Spinal cord (tissue), 10 donors: ENCODE data around the gene GDPD4. TPM values are rescaled to one million over a fixed set of nuclear protein-coding genes. Genes with fewer than 3 reads are reported as not detected.

ENCODE experiments used
- DNase-seq, 6 donors: peaks; one replicate each; pipeline versions ENCODE4 v3.0.0 to v3.0.0-alpha.2; 2013 to 2015; ENCODE audit warnings: low spot score in 6 of 6, low read depth in 4 of 6
- H3K27ac ChIP-seq: one replicate; pipeline ENCODE4 v1.5.1; 2013; ENCODE audit warnings: low read depth, low read length, control low read depth
- H3K27me3 ChIP-seq: one replicate; pipeline ENCODE4 v1.6.1; 2013; ENCODE audit warnings: low read length; ENCODE audit not compliant: control insufficient read depth, insufficient read depth
- H3K36me3 ChIP-seq: one replicate; pipeline ENCODE4 v1.6.1; 2013; ENCODE audit warnings: low read length; ENCODE audit not compliant: control insufficient read depth, insufficient read depth
- H3K4me1 ChIP-seq: one replicate; pipeline ENCODE4 v1.6.1; 2013; ENCODE audit warnings: low read length; ENCODE audit not compliant: control insufficient read depth, insufficient read depth
- H3K4me3 ChIP-seq: one replicate; pipeline ENCODE4 v1.5.1; 2013; ENCODE audit warnings: low read depth, low read length, control low read depth
- H3K9me3 ChIP-seq: one replicate; pipeline ENCODE4 v1.6.1; 2013; ENCODE audit warnings: low read length; ENCODE audit not compliant: control insufficient read depth, insufficient read depth
- WGBS: methylation state at CpG from one replicate; pipeline ENCODE4 v1.1.5; 2013; ENCODE audit warnings: missing lambda C conversion rate; ENCODE audit not compliant: insufficient coverage; 5-methylcytosine and 5-hydroxymethylcytosine counted together
- polyA plus RNA-seq, 2 donors: library from polyadenylated mRNA; unstranded; fragments of 120-200 nt; gene quantifications; one replicate each; pipeline ENCODE4 v1.2.1, GENCODE V29; 2013; ENCODE audit not compliant: insufficient read length in 2 of 2
- total RNA-seq, 2 donors: library from RNA; depleted of rRNA in 1 of 2; stranded (reverse); fragments of 120-200 nt in 1 of 2; fragments of >200 nt in 1 of 2; gene quantifications; one replicate each; pipeline versions ENCODE4 v1.2.3 to v1.2.4, GENCODE V29; 2013 to 2014
- donor health status: healthy.

Gene GDPD4
- total and polyA plus RNA-seq, 4 donors = 0.44 TPM; not detected in 3

GRCh38 chr11:77180346-77180745 is 121.1 kb downstream of the GDPD4 start:
- H3K4me1 ChIP-seq = peaks cover 48% of the 10 kb centered on the region
- no peak overlapping the region for H3K4me3 ChIP-seq
- peaks cover 2% of the 10 kb centered on the region for H3K36me3 ChIP-seq
- no peak for DNase-seq
- WGBS = 92% methylated on average over 11 of the region's 11 CpGs
- no peaks in the 10 kb centered on the region for H3K27me3 ChIP-seq
- H3K27ac ChIP-seq = no peak overlapping the region
- H3K9me3 ChIP-seq = no peaks in the 10 kb centered on the region

DNA sequence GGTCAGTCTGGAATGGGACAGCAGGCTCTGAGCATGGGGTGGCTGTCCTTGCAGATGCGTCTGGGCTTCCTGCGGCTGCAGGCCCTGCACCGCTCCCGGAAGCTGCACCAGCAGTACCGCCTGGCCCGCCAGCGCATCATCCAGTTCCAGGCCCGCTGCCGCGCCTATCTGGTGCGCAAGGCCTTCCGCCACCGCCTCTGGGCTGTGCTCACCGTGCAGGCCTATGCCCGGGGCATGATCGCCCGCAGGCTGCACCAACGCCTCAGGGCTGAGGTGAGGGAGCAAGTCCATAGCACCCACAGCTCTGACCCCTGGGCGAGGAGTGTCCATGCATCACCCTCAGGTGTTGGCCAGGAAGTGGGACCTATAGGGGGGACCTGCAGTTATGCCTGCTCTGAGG is 121.8 kb downstream of the GDPD4 start:
- H3K9me3 ChIP-seq = no peaks in the 10 kb centered on the region
- WGBS = 97% methylated on average over 19 of the region's 19 CpGs

DNA sequence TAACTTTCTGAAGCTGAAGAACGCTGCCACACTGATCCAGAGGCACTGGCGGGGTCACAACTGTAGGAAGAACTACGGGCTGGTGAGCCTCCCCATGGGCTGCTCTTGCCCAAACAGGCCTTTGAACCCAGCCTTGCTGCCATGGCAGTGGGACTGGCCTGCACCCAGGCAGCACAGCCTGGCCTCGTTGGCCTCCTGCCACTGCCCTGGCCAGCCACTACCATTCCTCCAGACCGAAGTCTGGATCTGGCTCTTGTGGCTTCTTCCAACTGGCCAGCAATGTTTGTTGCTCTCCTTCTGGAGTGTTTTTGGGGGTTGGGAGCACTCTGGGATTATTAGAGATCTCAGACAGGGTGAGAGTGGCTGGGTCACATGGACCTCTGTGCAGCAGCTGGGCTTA is 122.4 kb downstream of the GDPD4 start:
- H3K36me3 ChIP-seq = peaks cover 2% of the 10 kb centered on the region
- H3K27ac ChIP-seq = no peak overlapping the region
- no peaks in the 10 kb centered on the region for H3K27me3 ChIP-seq
- peaks cover 57% of the 10 kb centered on the region for H3K4me1 ChIP-seq
- DNase-seq = peak in 1 of 6 donors; percentile 28
- H3K4me3 ChIP-seq = no peak overlapping the region
- no peaks in the 10 kb centered on the region for H3K9me3 ChIP-seq
- 82% methylated on average over 4 of the region's 5 CpGs for WGBS

More for the DNA sequence above, 121.8 kb downstream of the GDPD4 start:
- H3K27ac ChIP-seq = no peak overlapping the region
- no peak for DNase-seq
- peaks cover 2% of the 10 kb centered on the region for H3K36me3 ChIP-seq
- H3K4me3 ChIP-seq = no peak overlapping the region
- H3K27me3 ChIP-seq = no peaks in the 10 kb centered on the region
- H3K4me1 ChIP-seq = peaks cover 53% of the 10 kb centered on the region

- no peak for DNase-seq
- H3K4me1 ChIP-seq = peaks cover 56% of the 10 kb centered on the region
- WGBS = 96% methylated on average over 2 of the region's 4 CpGs
These were observed 123.3 kb downstream of the GDPD4 start for GRCh38 chr11:77178150-77178549.

DNA sequence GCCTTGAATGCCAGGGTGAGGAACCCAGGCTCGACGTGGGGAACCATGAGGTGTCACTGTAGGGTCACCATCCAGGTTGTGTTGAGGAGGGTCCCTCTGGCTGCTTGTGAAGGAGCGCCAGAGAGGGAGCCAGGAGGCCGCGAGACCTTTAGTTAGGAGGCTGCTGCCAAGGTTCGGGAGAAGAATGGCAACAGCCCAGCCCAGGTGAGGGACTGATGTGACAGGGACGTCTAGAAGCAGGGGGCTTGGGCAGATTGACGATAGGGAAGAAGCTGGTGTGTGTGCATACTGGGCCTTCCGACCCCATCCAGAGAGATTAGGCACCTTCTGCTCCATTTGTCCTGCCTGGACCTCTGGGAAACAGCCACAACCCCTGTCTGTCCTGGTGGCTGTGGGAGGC is 124.5 kb downstream of the GDPD4 start:
- 90% methylated on average over 9 of the region's 9 CpGs for WGBS
- Histone ChIP-seq H3K27me3 (peaks cover 3% of the 10 kb centered on the region), H3K9me3 (no peaks in the 10 kb centered on the region), H3K4me3 (no peak overlapping the region), H3K27ac (no peak overlapping the region), H3K36me3 (peaks cover 5% of the 10 kb centered on the region), H3K4me1 (peaks cover 56% of the 10 kb centered on the region)
- no peak for DNase-seq

More at GRCh38 chr11:77178150-77178549, 123.3 kb downstream of the GDPD4 start:
- Histone ChIP-seq H3K9me3 (no peaks in the 10 kb centered on the region), H3K27ac (no peak overlapping the region), H3K36me3 (peaks cover 2% of the 10 kb centered on the region), H3K27me3 (no peaks in the 10 kb centered on the region), H3K4me3 (no peak overlapping the region)

DNA sequence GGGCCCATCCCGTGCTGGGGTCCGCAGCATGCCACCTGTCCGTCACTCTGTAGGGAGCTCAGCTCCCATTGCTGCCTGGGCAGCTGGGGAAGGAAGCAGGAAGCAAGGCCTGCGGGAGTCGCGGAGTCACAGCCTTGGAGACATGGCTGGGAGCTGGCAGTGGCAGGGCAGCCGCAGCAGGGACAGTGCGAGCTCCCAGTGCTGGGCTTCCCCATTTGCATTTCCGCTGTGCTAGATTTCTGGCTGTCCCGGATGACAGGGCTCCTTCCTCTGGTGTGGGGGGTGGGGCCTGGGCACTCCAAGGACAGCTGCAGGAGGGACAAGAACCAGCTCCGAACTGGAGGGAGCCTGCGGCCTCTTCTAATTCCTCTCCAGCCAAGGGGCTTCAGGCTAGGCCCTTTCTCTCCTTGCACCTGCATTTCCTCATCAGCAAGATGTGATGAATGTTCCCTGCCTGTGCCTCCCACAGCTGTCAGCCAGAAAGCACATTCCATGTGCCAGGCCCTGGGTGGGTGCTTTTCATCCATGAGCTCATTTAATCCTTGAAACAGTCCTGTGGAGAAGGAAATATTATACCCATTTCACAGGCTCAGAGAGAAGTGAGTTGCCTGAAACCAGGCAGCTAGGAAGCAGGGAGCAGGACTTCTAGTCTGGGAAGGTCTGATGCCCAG is 125.5 kb downstream of the GDPD4 start:
- H3K27me3 ChIP-seq = peaks cover 3% of the 10 kb centered on the region
- peaks cover 59% of the 10 kb centered on the region for H3K4me1 ChIP-seq
- peaks cover 3% of the 10 kb centered on the region for H3K36me3 ChIP-seq
- H3K9me3 ChIP-seq = no peaks in the 10 kb centered on the region
- no peak overlapping the region for H3K27ac ChIP-seq
- 40% methylated on average over 11 of the region's 12 CpGs for WGBS
- H3K4me3 ChIP-seq = no peak overlapping the region
- DNase-seq = peak in 1 of 6 donors; percentile 26

DNA sequence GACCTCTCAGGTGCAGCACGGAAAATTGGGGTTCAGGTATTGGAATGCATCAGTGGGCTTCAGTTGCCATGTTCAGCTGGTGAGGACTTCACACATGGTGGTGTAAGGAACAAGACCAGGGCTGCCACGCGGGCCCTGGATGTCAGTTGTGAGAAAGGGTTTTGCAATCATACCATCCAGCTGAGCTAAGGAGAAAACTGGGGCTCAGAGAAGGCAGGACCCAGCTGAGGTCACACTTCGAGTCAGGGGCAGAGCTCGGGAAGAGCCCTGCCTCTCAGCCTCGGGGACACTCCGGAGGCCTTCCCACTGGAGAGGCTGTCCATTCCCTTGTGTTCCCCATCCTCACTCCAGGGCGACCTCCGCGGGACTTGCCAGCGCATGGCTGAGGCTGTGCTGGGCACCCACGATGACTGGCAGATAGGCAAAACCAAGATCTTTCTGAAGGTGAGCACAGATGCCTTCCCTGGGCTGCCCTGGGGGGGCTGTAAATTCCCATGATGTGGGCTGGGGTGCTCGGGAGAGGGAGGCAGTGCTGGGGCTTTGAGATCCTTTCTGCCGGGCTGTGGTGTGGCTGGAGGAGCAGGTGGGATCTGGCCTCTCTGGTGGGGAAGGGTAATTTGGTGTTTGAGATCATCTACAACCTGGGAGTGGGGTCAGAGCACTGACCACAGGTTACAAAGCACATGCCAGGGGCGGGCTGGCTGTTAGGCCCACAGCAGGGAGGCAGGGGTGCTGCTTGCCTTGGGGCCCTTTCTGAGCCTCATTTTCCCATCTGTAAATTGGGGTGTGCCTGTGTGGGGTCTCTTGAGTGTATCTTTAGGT is 126.3 kb downstream of the GDPD4 start:
- WGBS = 83% methylated on average over 15 of the region's 15 CpGs
- H3K9me3 ChIP-seq = no peaks in the 10 kb centered on the region
- DNase-seq = no peak
- H3K36me3 ChIP-seq = peaks cover 3% of the 10 kb centered on the region
- H3K4me1 ChIP-seq = peaks cover 59% of the 10 kb centered on the region
- H3K4me3 ChIP-seq = no peak overlapping the region
- H3K27ac ChIP-seq = no peak overlapping the region
- peaks cover 3% of the 10 kb centered on the region for H3K27me3 ChIP-seq

GRCh38 chr11:77174559-77174958 is 126.9 kb downstream of the GDPD4 start:
- Histone ChIP-seq H3K4me1 (peaks cover 56% of the 10 kb centered on the region), H3K4me3 (no peak overlapping the region), H3K27ac (no peak overlapping the region), H3K36me3 (peaks cover 3% of the 10 kb centered on the region), H3K27me3 (peaks cover 3% of the 10 kb centered on the region), H3K9me3 (no peaks in the 10 kb centered on the region)
- WGBS = 79% methylated on average over 16 of the region's 16 CpGs
- no peak for DNase-seq

DNA sequence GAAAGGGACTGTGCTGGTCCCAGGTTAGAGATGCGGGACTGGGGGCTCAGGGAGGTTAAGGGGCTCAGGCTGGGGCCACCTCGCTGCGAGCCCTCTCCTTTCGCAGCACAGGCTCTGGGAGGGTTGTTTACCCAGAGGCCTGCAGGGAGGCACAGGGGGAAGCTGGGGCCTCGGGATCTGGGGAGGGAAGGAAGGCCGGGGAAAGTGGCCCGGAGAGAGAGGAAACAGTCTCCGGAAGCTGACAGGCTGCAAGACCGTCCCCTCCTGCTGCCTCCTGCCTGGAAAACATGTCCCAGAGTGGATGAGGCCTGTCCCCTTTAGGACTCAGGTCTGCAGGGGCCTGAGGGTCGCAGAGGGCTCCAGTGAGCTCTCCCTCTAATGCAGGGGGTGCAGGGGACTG is 128.0 kb downstream of the GDPD4 start:
- peaks cover 46% of the 10 kb centered on the region for H3K4me1 ChIP-seq
- no peak for DNase-seq
- H3K27ac ChIP-seq = no peak overlapping the region
- WGBS = 71% methylated on average over 10 of the region's 10 CpGs
- peaks cover 3% of the 10 kb centered on the region for H3K27me3 ChIP-seq
- no peak overlapping the region for H3K4me3 ChIP-seq
- no peaks in the 10 kb centered on the region for H3K9me3 ChIP-seq
- peaks cover 3% of the 10 kb centered on the region for H3K36me3 ChIP-seq

DNA sequence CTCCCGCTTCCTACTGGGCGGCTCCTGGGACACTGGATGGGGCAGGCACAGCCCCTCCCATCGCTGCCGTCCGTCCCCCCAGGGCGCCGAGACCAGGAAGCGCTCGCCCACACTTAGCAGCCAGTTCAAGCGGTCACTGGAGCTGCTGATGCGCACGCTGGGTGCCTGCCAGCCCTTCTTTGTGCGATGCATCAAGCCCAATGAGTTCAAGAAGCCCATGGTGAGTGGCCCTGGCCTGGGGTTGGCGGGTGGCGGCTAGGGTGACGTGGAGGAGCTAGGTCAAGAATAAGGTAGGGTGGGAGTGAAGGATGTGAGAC is 128.9 kb downstream of the GDPD4 start:
- peak in 1 of 6 donors; percentile 31 for DNase-seq
- 43% methylated on average over 13 of the region's 16 CpGs for WGBS

More for the DNA sequence above, 128.9 kb downstream of the GDPD4 start:
- peaks cover 46% of the 10 kb centered on the region for H3K4me1 ChIP-seq
- H3K27me3 ChIP-seq = peaks cover 3% of the 10 kb centered on the region
- peaks cover 3% of the 10 kb centered on the region for H3K36me3 ChIP-seq
- no peak overlapping the region for H3K4me3 ChIP-seq
- H3K27ac ChIP-seq = no peak overlapping the region
- H3K9me3 ChIP-seq = no peaks in the 10 kb centered on the region
